Esophagus (tissue), 2 donors: ENCODE data around the gene RNF149. TPM values are rescaled to one million over a fixed set of nuclear protein-coding genes. Genes with fewer than 3 reads are reported as not detected.

Experiments used
- H3K27ac ChIP-seq, 2 donors: one replicate each; pipeline ENCODE4 v1.5.1; 2013; ENCODE audit warnings: low read depth in 2 of 2, mild to moderate bottlenecking in 2 of 2, inconsistent platforms in 1 of 2, low read length in 1 of 2, moderate library complexity in 1 of 2
- H3K27me3 ChIP-seq, 2 donors: one replicate each; pipeline ENCODE4 v1.6.1; 2013; ENCODE audit warnings: low read length in 2 of 2, control low read depth in 1 of 2, mild to moderate bottlenecking in 1 of 2; ENCODE audit not compliant: insufficient read depth in 2 of 2, control insufficient read depth in 1 of 2
- H3K36me3 ChIP-seq, 2 donors: one replicate each; pipeline ENCODE4 v1.6.1; 2013; ENCODE audit warnings: low read length in 1 of 2; ENCODE audit not compliant: control insufficient read depth in 2 of 2, insufficient read depth in 2 of 2
- H3K4me1 ChIP-seq, 2 donors: one replicate each; pipeline ENCODE4 v1.6.1; 2013; ENCODE audit warnings: low read length in 1 of 2; ENCODE audit not compliant: control insufficient read depth in 2 of 2, insufficient read depth in 2 of 2
- H3K4me3 ChIP-seq, 2 donors: one replicate each; pipeline ENCODE4 v1.5.1; 2013; ENCODE audit warnings: low read length in 2 of 2, mild to moderate bottlenecking in 2 of 2, low read depth in 1 of 2, moderate library complexity in 1 of 2
- H3K9me3 ChIP-seq, 2 donors: one replicate each; pipeline ENCODE4 v1.6.1; 2013; ENCODE audit warnings: mild to moderate bottlenecking in 2 of 2, low read depth in 1 of 2, low read length in 1 of 2, moderate library complexity in 1 of 2; ENCODE audit not compliant: control insufficient read depth in 2 of 2, insufficient read depth in 1 of 2
- whole genome bisulfite sequencing, 2 donors: extraction: QIAGEN DNeasy Blood & Tissue Kit; methylation state at CpG; one replicate each; pipeline ENCODE4 v1.1.7; 2013; 5-methylcytosine and 5-hydroxymethylcytosine counted together
- polyA plus RNA-seq, 2 donors: library from polyadenylated mRNA; stranded (reverse); fragments of 200-250 nt; gene quantifications; one replicate each; pipeline ENCODE4 v1.2.3, GENCODE V29; 2013
- donor health status: healthy with polysubstance abuse.
- donor health status: Bipolar disorder and iron deficiency.

Gene RNF149
- polyA plus RNA-seq, 2 donors, result 31.7 to 50.4 TPM

GRCh38 chr2:101270700-101271259, 37.7 kb downstream of the RNF149 start:
- Histone ChIP-seq H3K4me1 (no peaks in the 10 kb centered on the region), H3K36me3 (peaks cover 15 to 23% of the 10 kb centered on the region in 2 donors), H3K27ac (no peak overlapping the region), H3K9me3 (no peaks in the 10 kb centered on the region), H3K27me3 (no peaks in the 10 kb centered on the region), H3K4me3 (no peak overlapping the region)
- 88 to 91% methylated on average over 8 of the region's 8 CpGs for WGBS, 2 donors

- no peak overlapping the region for H3K27ac ChIP-seq
- peaks cover 0 to 2% of the 10 kb centered on the region in 2 donors for H3K4me1 ChIP-seq
- H3K36me3 ChIP-seq, result peaks cover 13 to 18% of the 10 kb centered on the region in 2 donors
- no peak overlapping the region for H3K4me3 ChIP-seq
- WGBS, 2 donors, result 63 to 72% methylated on average over 15 of the region's 15 CpGs
- H3K9me3 ChIP-seq, result no peaks in the 10 kb centered on the region
- H3K27me3 ChIP-seq, result no peaks in the 10 kb centered on the region
Observed at GRCh38 chr2:101267671-101268656, 40.5 kb downstream of the RNF149 start.

- Histone ChIP-seq H3K27me3 (no peaks in the 10 kb centered on the region), H3K27ac (peak overlapping the region; percentile 45 to 72), H3K36me3 (peaks cover 11 to 16% of the 10 kb centered on the region in 2 donors), H3K4me3 (no peak overlapping the region), H3K9me3 (no peaks in the 10 kb centered on the region), H3K4me1 (peaks cover 0 to 2% of the 10 kb centered on the region in 2 donors)
- 61 to 68% methylated on average over 11 of the region's 11 CpGs for WGBS, 2 donors
Observed at GRCh38 chr2:101265893-101266499, 42.5 kb downstream of the RNF149 start.

GRCh38 chr2:101264360-101264939, 44.1 kb downstream of the RNF149 start:
- Histone ChIP-seq H3K4me1 (peaks cover 0 to 2% of the 10 kb centered on the region in 2 donors), H3K4me3 (no peak overlapping the region), H3K27me3 (no peaks in the 10 kb centered on the region), H3K27ac (no peak overlapping the region), H3K9me3 (no peaks in the 10 kb centered on the region), H3K36me3 (peaks cover 9 to 11% of the 10 kb centered on the region in 2 donors)
- whole genome bisulfite sequencing, 2 donors, result 88 to 91% methylated on average over 13 of the region's 13 CpGs

- Histone ChIP-seq H3K27me3 (no peaks in the 10 kb centered on the region), H3K9me3 (no peaks in the 10 kb centered on the region), H3K4me1 (peaks cover 0 to 2% of the 10 kb centered on the region in 2 donors), H3K4me3 (no peak overlapping the region), H3K27ac (no peak overlapping the region), H3K36me3 (peaks cover 13 to 14% of the 10 kb centered on the region in 2 donors)
- WGBS, 2 donors, result 89 to 90% methylated on average over 1 of the region's 1 CpG
Observed at GRCh38 chr2:101263377-101263800, 45.1 kb downstream of the RNF149 start.

- Histone ChIP-seq H3K4me3 (no peak overlapping the region), H3K27ac (no peak overlapping the region), H3K9me3 (no peaks in the 10 kb centered on the region), H3K36me3 (peaks cover 5 to 9% of the 10 kb centered on the region in 2 donors), H3K27me3 (no peaks in the 10 kb centered on the region), H3K4me1 (peaks cover 0 to 2% of the 10 kb centered on the region in 2 donors)
- 79 to 91% methylated on average over 4 of the region's 4 CpGs for WGBS, 2 donors
Observed at GRCh38 chr2:101262142-101262541, 46.4 kb downstream of the RNF149 start.

GRCh38 chr2:101258804-101259203, 49.7 kb downstream of the RNF149 start:
- no peak overlapping the region for H3K4me3 ChIP-seq
- no peak overlapping the region for H3K27ac ChIP-seq
- WGBS, 2 donors, result 93 to 94% methylated on average over 8 of the region's 8 CpGs
- H3K27me3 ChIP-seq, result no peaks in the 10 kb centered on the region
- H3K36me3 ChIP-seq, result peaks cover 4 to 9% of the 10 kb centered on the region in 2 donors
- no peaks in the 10 kb centered on the region for H3K9me3 ChIP-seq
- H3K4me1 ChIP-seq, result peaks cover 0 to 2% of the 10 kb centered on the region in 2 donors

GRCh38 chr2:101256316-101256715, 52.2 kb downstream of the RNF149 start:
- Histone ChIP-seq H3K4me1 (peaks cover 0 to 2% of the 10 kb centered on the region in 2 donors), H3K4me3 (no peak overlapping the region), H3K9me3 (no peaks in the 10 kb centered on the region), H3K36me3 (peaks cover 2 to 9% of the 10 kb centered on the region in 2 donors), H3K27ac (peak overlapping the region in 1 of 2 donors; percentile 66), H3K27me3 (no peaks in the 10 kb centered on the region)
- 84 to 88% methylated on average over 2 of the region's 2 CpGs for WGBS, 2 donors

GRCh38 chr2:101255501-101255900, 53.0 kb downstream of the RNF149 start:
- Histone ChIP-seq H3K9me3 (no peaks in the 10 kb centered on the region), H3K27me3 (no peaks in the 10 kb centered on the region), H3K4me1 (peaks cover 0 to 2% of the 10 kb centered on the region in 2 donors), H3K36me3 (peaks cover 2 to 5% of the 10 kb centered on the region in 2 donors), H3K4me3 (no peak overlapping the region), H3K27ac (no peak overlapping the region)
- WGBS, 2 donors, result 79 to 80% methylated on average over 3 of the region's 3 CpGs
